Activated CD4-positive, alpha-beta memory T cell treated with anti-CD3 and anti-CD28 coated beads, Interleukin-2, amount 10 ng/mL, durations not matched to agents 7 days and 5 days (primary cell): ENCODE results near the gene TRAPPC2L. TPM values are rescaled to one million over a fixed set of nuclear protein-coding genes. Genes with fewer than 3 reads are reported as not detected.

ENCODE experiments used
- CTCF ChIA-PET: fragments of 350-600 bp; sonication (Branson Sonifier 250); formaldehyde crosslinking; loops from one replicate; lab custom pipeline; 2021; ENCODE audit warnings: antibody characterized with exemption, inconsistent platforms; lab: Charles Lee
- POLR2A ChIA-PET: fragments of 350-600 bp; sonication (Branson Sonifier 250); formaldehyde crosslinking; loops from one replicate; lab custom pipeline; 2021; ENCODE audit warnings: antibody characterized with exemption; lab: Charles Lee
- DNase-seq: peaks from one replicate; pipeline ENCODE4 v3.0.0-alpha.2; 2020
- H3K27ac Mint-ChIP-seq: one replicate; pipeline ENCODE4 v1.8.0; 2021; ENCODE audit warnings: mild to moderate bottlenecking, mixed read lengths
- H3K27me3 Mint-ChIP-seq: one replicate; pipeline ENCODE4 v1.8.0; 2021; ENCODE audit warnings: mixed read lengths
- H3K36me3 Mint-ChIP-seq: one replicate; pipeline ENCODE4 v1.8.0; 2021; ENCODE audit warnings: low read depth, mixed read lengths
- H3K4me1 Mint-ChIP-seq: one replicate; pipeline ENCODE4 v1.8.0; 2021; ENCODE audit warnings: mixed read lengths
- H3K4me3 Mint-ChIP-seq: one replicate; pipeline ENCODE4 v1.8.0; 2021; ENCODE audit warnings: mild to moderate bottlenecking, mixed read lengths
- H3K9me3 Mint-ChIP-seq: one replicate; pipeline ENCODE4 v1.8.0; 2021; ENCODE audit warnings: mixed read lengths
- total RNA-seq, 2 experiments: library from RNA; stranded (reverse); gene quantifications; one replicate each; pipeline ENCODE4 v1.2.3, GENCODE V29; 2021

TRAPPC2L gene
- total RNA-seq, 2 experiments from 2014 or later: 44.9 to 45.8 TPM

DNA sequence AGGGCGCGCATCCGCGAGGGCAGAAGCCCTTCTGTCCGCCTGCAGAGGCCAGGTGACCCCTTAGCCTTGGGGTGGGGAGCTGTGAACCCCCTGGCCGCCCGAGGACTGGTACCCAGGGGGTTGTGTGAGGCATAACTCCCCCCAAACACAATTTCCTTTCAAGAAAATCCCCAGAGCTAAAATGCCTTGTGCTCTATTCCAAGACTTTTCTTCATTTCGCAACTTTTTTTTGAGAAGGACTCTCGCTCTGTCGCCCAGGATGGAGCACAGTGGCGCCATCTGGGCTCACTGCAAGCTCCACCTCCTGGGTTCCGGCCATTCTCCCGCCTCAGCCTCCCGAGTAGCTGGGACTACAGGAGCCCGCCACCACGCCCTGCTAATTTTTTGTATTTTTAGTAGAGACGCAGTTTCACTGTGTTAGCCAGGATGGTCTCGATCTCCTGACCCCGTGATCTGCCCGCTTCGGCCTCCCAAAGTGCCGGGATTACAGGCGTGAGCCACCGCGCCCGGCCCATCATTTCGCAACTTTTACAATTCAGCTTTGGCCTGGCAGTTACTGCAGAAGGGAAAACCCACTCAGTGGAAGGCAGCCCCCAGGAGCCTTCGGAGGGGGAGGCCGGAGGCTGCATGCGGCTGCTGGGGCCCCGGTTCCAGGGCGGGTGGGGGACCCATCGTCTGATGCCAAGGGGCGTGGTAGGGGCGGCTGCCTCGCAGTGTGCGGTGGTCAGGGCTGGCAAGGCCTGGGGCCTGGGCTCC lies 44.2 kb upstream of the TRAPPC2L start:
- Mint-ChIP-seq H3K27me3 (no peaks in the 10 kb centered on the region), H3K36me3 (peaks cover 21% of the 10 kb centered on the region), H3K4me3 (peak overlapping the region; percentile 92), H3K27ac (peak overlapping the region; percentile 92), H3K9me3 (no peaks in the 10 kb centered on the region), H3K4me1 (peaks cover 31% of the 10 kb centered on the region)
- DNase-seq: peak; percentile 45
- ChIA-PET POLR2A (interaction anchor here (0.7 to 11.5 kb wide), 14 partner anchors 8 to 1061 kb away, joined by 3 to 249 read pairs (median 4); partner anchors contain the start of genes ACSF3, CDT1, GALNS and MVD), CTCF (interaction anchor here (0.8 to 5.0 kb wide), 10 partner anchors 9 to 405 kb away, joined by 3 to 36 read pairs (median 5); partner anchors contain the start of genes CDH15, GALNS, TRAPPC2L and ZNF778)

- Mint-ChIP-seq H3K27ac (peak overlapping the region; percentile 16), H3K9me3 (no peaks in the 10 kb centered on the region), H3K27me3 (no peaks in the 10 kb centered on the region), H3K4me1 (peaks cover 26% of the 10 kb centered on the region), H3K36me3 (peaks cover 13% of the 10 kb centered on the region), H3K4me3 (peak overlapping the region; percentile 21)
- DNase-seq: no peak
- ChIA-PET CTCF (interaction anchor here (0.8 to 5.0 kb wide), 10 partner anchors 9 to 404 kb away, joined by 3 to 36 read pairs (median 4); partner anchors contain the start of genes CDH15, GALNS, TRAPPC2L and ZNF778), POLR2A (interaction anchor here (1.6 to 11.5 kb wide), 7 partner anchors 10 to 371 kb away, joined by 3 to 249 read pairs (median 20); partner anchors contain the start of genes CDT1, GALNS, MVD and PIEZO1)
Measured at GRCh38 chr16:88813269-88814143, 43.4 kb upstream of the TRAPPC2L start.

DNA sequence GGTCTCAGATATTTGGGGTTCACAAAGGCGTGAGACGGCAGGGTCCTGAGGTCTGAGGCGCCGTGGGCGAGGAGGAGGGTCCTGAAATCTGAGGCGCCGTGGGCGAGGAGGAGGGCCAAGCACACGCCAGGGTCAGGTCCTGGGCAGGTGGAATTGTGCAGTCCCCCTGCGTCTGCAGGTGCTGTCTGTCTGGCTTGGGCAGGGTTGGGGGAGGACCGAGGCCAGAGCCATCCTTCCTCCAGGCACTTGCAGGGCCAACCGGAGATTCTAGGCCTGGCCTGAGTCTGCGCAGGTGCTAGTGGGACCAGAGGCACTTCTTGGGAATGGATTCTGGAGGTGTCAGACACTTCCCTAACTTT lies 42.8 kb upstream of the TRAPPC2L start:
- H3K4me3 Mint-ChIP-seq: no peak overlapping the region
- no peak overlapping the region for H3K27ac Mint-ChIP-seq
- H3K9me3 Mint-ChIP-seq: no peaks in the 10 kb centered on the region
- H3K36me3 Mint-ChIP-seq: peaks cover 10% of the 10 kb centered on the region
- CTCF ChIA-PET: interaction anchor here (1.2 to 1.5 kb wide), 2 partner anchors 77 to 194 kb away, joined by 3 read pairs; no protein-coding TSS in a partner anchor
- H3K4me1 Mint-ChIP-seq: peaks cover 23% of the 10 kb centered on the region
- DNase-seq: no peak
- POLR2A ChIA-PET: no interaction called here
- no peaks in the 10 kb centered on the region for H3K27me3 Mint-ChIP-seq

GRCh38 chr16:88815227-88815626 lies 41.7 kb upstream of the TRAPPC2L start:
- Mint-ChIP-seq H3K4me1 (peaks cover 15% of the 10 kb centered on the region), H3K27ac (no peak overlapping the region), H3K4me3 (no peak overlapping the region), H3K36me3 (peaks cover 3% of the 10 kb centered on the region), H3K27me3 (no peaks in the 10 kb centered on the region), H3K9me3 (no peaks in the 10 kb centered on the region)
- DNase-seq: no peak
- POLR2A ChIA-PET: no interaction called here
- CTCF ChIA-PET: interaction anchor here (3.4 kb wide), 1 partner anchor 43 kb away, joined by 10 read pairs; no protein-coding TSS in a partner anchor

DNA sequence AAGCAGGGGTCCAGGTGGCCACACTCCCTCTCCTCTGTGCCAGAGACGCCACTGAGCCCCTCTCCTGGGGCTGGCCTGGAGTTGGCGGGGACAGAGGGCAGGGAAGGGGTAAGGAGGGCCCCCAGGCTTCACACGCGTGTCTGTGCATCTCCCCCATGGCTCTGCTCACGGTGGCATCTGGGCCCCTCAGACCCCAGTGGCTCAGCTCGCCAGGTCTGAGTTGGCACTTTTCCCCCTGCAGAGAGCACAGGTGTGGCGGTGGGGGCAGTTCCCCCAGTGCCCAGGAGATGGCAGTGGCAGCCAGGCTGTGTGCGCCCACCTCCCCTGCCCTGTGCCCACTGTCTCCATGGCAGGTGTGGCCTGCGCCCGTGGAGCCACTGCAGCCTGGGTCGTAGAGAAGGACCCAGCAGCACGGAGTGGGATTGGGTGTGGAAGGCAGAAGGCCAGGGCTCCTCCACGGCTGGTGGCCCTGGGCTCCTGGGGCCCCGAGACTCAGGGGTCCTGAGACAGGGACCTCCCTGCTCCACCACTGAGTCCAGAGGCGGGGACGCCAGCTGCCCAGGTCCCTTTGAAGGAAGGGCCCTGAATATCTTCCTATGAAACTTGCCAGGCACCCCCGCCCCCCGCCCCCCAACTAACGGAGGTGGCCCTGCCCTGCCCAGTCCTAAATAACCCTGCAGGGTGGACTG lies 40.9 kb upstream of the TRAPPC2L start:
- POLR2A ChIA-PET: no interaction called here

GRCh38 chr16:88816736-88817535 lies 40.0 kb upstream of the TRAPPC2L start:
- DNase-seq: no peak
- no peaks in the 10 kb centered on the region for H3K9me3 Mint-ChIP-seq
- ChIA-PET CTCF (interaction anchor here (3.4 kb wide), 1 partner anchor 41 kb away, joined by 10 read pairs; no protein-coding TSS in a partner anchor), POLR2A (no interaction called here)
- H3K4me1 Mint-ChIP-seq: peaks cover 8% of the 10 kb centered on the region
- H3K36me3 Mint-ChIP-seq: no peaks in the 10 kb centered on the region
- H3K27me3 Mint-ChIP-seq: no peaks in the 10 kb centered on the region
- H3K4me3 Mint-ChIP-seq: no peak overlapping the region
- H3K27ac Mint-ChIP-seq: no peak overlapping the region

More for the DNA sequence above, 40.9 kb upstream of the TRAPPC2L start:
- Mint-ChIP-seq H3K4me3 (no peak overlapping the region), H3K36me3 (no peaks in the 10 kb centered on the region), H3K27ac (peak overlapping the region; percentile 21), H3K27me3 (no peaks in the 10 kb centered on the region), H3K4me1 (peaks cover 9% of the 10 kb centered on the region), H3K9me3 (no peaks in the 10 kb centered on the region)
- peak; percentile 56 for DNase-seq
- CTCF ChIA-PET: interaction anchor here (3.4 kb wide), 1 partner anchor 42 kb away, joined by 10 read pairs; no protein-coding TSS in a partner anchor

DNA sequence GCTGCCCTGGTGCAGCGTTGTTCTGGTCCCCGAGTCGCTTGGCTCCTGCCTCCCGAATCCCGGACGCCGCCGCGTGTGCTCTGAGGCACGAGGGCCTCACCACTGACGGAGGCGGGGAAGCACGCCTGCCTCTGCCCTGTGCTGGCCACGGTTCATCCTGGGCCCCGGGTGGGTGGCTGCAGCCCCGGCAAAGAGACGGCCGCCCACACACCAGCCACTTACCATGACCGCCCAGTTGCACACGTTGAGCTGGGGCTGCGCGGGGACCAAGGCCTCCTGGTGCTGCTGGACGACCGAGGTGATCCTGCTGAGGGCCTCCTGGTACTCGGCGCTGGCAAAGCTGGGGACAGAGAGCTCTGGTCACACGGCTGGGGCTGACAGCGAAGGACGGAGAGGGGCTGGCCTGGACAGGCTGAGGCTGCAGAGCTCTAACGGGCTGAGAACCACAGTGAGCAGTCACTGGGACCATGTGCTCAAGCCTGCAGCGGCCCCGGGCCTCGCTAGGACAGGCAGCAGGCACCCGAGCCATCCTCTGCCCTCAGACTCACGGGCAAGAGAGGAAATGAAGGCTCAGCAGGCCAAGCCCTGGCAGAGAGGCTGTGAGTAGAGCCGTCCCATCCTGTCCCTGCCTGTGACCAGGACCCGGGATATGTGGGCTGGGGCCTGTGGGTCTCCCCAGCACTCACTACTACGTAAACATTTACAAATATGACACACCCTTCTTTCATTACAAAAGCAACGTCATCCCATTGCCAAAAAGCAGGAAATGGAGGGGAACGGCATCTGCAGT lies 38.9 kb upstream of the TRAPPC2L start:
- CTCF ChIA-PET: interaction anchor here (0.6 to 3.4 kb wide), 2 partner anchors 12 to 40 kb away, joined by 5 to 10 read pairs; no protein-coding TSS in a partner anchor
- H3K27me3 Mint-ChIP-seq: no peaks in the 10 kb centered on the region
- no peaks in the 10 kb centered on the region for H3K36me3 Mint-ChIP-seq
- peaks cover 3% of the 10 kb centered on the region for H3K4me1 Mint-ChIP-seq
- POLR2A ChIA-PET: interaction anchor here (1.2 kb wide), 1 partner anchor 9 kb away, joined by 4 read pairs; no protein-coding TSS in a partner anchor
- no peak overlapping the region for H3K27ac Mint-ChIP-seq
- no peaks in the 10 kb centered on the region for H3K9me3 Mint-ChIP-seq
- no peak overlapping the region for H3K4me3 Mint-ChIP-seq
- DNase-seq: no peak

GRCh38 chr16:88818575-88818874 lies 38.4 kb upstream of the TRAPPC2L start:
- H3K27ac Mint-ChIP-seq: no peak overlapping the region
- ChIA-PET CTCF (no interaction called here), POLR2A (interaction anchor here (1.2 kb wide), 1 partner anchor 9 kb away, joined by 4 read pairs; no protein-coding TSS in a partner anchor)

GRCh38 chr16:88819126-88819525 lies 37.8 kb upstream of the TRAPPC2L start:
- POLR2A ChIA-PET: interaction anchor here (1.2 kb wide), 1 partner anchor 10 kb away, joined by 4 read pairs; no protein-coding TSS in a partner anchor
- no peaks in the 10 kb centered on the region for H3K9me3 Mint-ChIP-seq
- no peak overlapping the region for H3K4me3 Mint-ChIP-seq
- H3K27ac Mint-ChIP-seq: no peak overlapping the region
- no peak for DNase-seq
- H3K27me3 Mint-ChIP-seq: no peaks in the 10 kb centered on the region
- CTCF ChIA-PET: no interaction called here
- H3K4me1 Mint-ChIP-seq: no peaks in the 10 kb centered on the region
- H3K36me3 Mint-ChIP-seq: no peaks in the 10 kb centered on the region

More at GRCh38 chr16:88818575-88818874, 38.4 kb upstream of the TRAPPC2L start:
- no peak for DNase-seq
- Mint-ChIP-seq H3K36me3 (no peaks in the 10 kb centered on the region), H3K27me3 (no peaks in the 10 kb centered on the region), H3K4me3 (no peak overlapping the region), H3K4me1 (peaks cover 3% of the 10 kb centered on the region), H3K9me3 (no peaks in the 10 kb centered on the region)

- ChIA-PET POLR2A (interaction anchor here (1.1 kb wide), 1 partner anchor 8 kb away, joined by 3 read pairs; no protein-coding TSS in a partner anchor), CTCF (no interaction called here)
- H3K27ac Mint-ChIP-seq: no peak overlapping the region
- no peaks in the 10 kb centered on the region for H3K4me1 Mint-ChIP-seq
- DNase-seq: no peak
- H3K4me3 Mint-ChIP-seq: no peak overlapping the region
- H3K27me3 Mint-ChIP-seq: no peaks in the 10 kb centered on the region
- no peaks in the 10 kb centered on the region for H3K36me3 Mint-ChIP-seq
- no peaks in the 10 kb centered on the region for H3K9me3 Mint-ChIP-seq
Measured at GRCh38 chr16:88820385-88821025, 36.4 kb upstream of the TRAPPC2L start.
